IMR-90 (cell line): ENCODE data around the gene PRR29.

Experiments
- CEBPB ChIP-seq: IDR thresholded peaks from 2 replicates; pipeline ENCODE4 v1.6.1; 2012; ENCODE audit warnings: low read depth, low read length, improper control_type of control experiment
- CHD1 ChIP-seq: IDR thresholded peaks from 2 replicates; pipeline ENCODE4 v1.6.1; 2012; ENCODE audit warnings: low read depth, low read length, improper control_type of control experiment
- CTCF ChIP-seq: conservative IDR thresholded peaks from 2 replicates; pipeline ENCODE4 v1.5.1; 2012; ENCODE audit warnings: mild to moderate bottlenecking, low read depth, low read length, improper control_type of control experiment
- MAZ ChIP-seq: IDR thresholded peaks from 2 replicates; pipeline ENCODE4 v1.6.1; 2012; ENCODE audit warnings: low read depth, mild to moderate bottlenecking, low read length, improper control_type of control experiment, moderate library complexity, borderline replicate concordance
- NFE2L2 ChIP-seq: fragments of 150-350 bp; IDR thresholded peaks from 2 replicates; pipeline ENCODE4 v1.6.1; 2016; ENCODE audit warnings: low read depth, mild to moderate bottlenecking, low read length
- POLR2A ChIP-seq: IDR thresholded peaks from 2 replicates; pipeline ENCODE4 v1.6.1; 2012; ENCODE audit warnings: mild to moderate bottlenecking, low read depth, low read length
- RCOR1 ChIP-seq: IDR thresholded peaks from 2 replicates; pipeline ENCODE4 v1.6.1; 2012; ENCODE audit warnings: mild to moderate bottlenecking, low read length, improper control_type of control experiment; ENCODE audit not compliant: insufficient replicate concordance
- RFX5 ChIP-seq: IDR thresholded peaks from 2 replicates; pipeline ENCODE4 v1.8.0; 2012; ENCODE audit warnings: low read depth, mild to moderate bottlenecking, low read length, moderate library complexity
- SMC3 ChIP-seq: fragments of 150-350 bp; IDR thresholded peaks from 2 replicates; pipeline ENCODE4 v1.6.1; 2016; ENCODE audit warnings: low read depth, mild to moderate bottlenecking, antibody characterized with exemption, low read length, moderate library complexity
- USF2 ChIP-seq: fragments of 150-350 bp; IDR thresholded peaks from 2 replicates; pipeline ENCODE4 v1.6.1; 2017; ENCODE audit warnings: mild to moderate bottlenecking, antibody characterized with exemption, low read length, low read depth

GRCh38 chr17:64032081-64032480 lies 33.9 kb downstream of the PRR29 start:
- no peak for TF ChIP-seq CTCF
- no peak for TF ChIP-seq CHD1
- TF ChIP-seq POLR2A, result no peak
- TF ChIP-seq NFE2L2, result no peak
- no peak for TF ChIP-seq CEBPB
- TF ChIP-seq RCOR1, result no peak
- TF ChIP-seq USF2, result no peak
- TF ChIP-seq SMC3, result no peak
- TF ChIP-seq RFX5, result no peak
- TF ChIP-seq MAZ, result no peak
